Hepatocyte (in vitro differentiated cells): Measurements from ENCODE around the gene NAE1.

Experiments
- CTCF ChIP-seq: fragments of 200-600 bp; sonication (generic); IDR thresholded peaks from 2 replicates; pipeline ENCODE4 v1.5.1; 2016; ENCODE audit warnings: antibody characterized with exemption, mild to moderate bottlenecking; ENCODE audit not compliant: poor library complexity
- EZH2 ChIP-seq: fragments of 200-600 bp; sonication (generic); IDR thresholded peaks from 2 replicates; pipeline ENCODE4 v1.6.1; 2016; ENCODE audit warnings: antibody characterized with exemption, mild to moderate bottlenecking, borderline replicate concordance
- EZH2phosphoT487 ChIP-seq: fragments of 200-600 bp; sonication (generic); IDR thresholded peaks from one replicate; pipeline ENCODE4 v1.6.1; 2018; ENCODE audit warnings: antibody characterized with exemption, mild to moderate bottlenecking, low read depth, moderate library complexity; ENCODE audit not compliant: unreplicated experiment, severe bottlenecking

- TF ChIP-seq EZH2 (no peak), CTCF (no peak), EZH2phosphoT487 (no peak)
These were observed 28.8 kb upstream of the NAE1 start for GRCh38 chr16:66859397-66860068.
